ENCODE measurements around the gene EXD3. TPM values are rescaled to one million over a fixed set of nuclear protein-coding genes. Genes with fewer than 3 reads are reported as not detected.

EXD3 gene
- polyA plus RNA-seq, 1 of the 3 experiments (the other 2 are of a cell fraction): 11.5 TPM

- Histone ChIP-seq H3K9me3 (no peaks in the 10 kb centered on the region), H3F3A (replicated peaks; ENCODE audit: insufficient read depth) (peaks cover 16% of the 10 kb centered on the region), H3K4me3 (ENCODE audit: low read depth in 2 of 2, low read length in 1 of 2) (no peak overlapping the region), H3K79me2 (ENCODE audit: insufficient read depth) (peaks cover 48% of the 10 kb centered on the region), H3K4me2 (no peak overlapping the region), H3K36me3 (replicated peaks in 1 of 2; ENCODE audit: control insufficient read depth in 1 of 2, insufficient read depth in 2 of 2, low read length in 1 of 2) (no peaks in the 10 kb centered on the region), H3K9ac (no peak overlapping the region), H3K4me1 (ENCODE audit: control insufficient read depth in 1 of 2, insufficient read depth in 2 of 2, low read depth in 1 of 2, low read length in 1 of 2) (peaks cover 5 to 7% of the 10 kb centered on the region in 2 experiments; a peak in 3 of 4 replicates), H2AFZ (ENCODE audit: low read depth) (no peak overlapping the region), H3K27me3 (ENCODE audit: insufficient read depth) (no peaks in the 10 kb centered on the region), H3K9me2 (no peaks in the 10 kb centered on the region), H3K27ac (ENCODE audit: low read depth in 2 of 2, low read length in 1 of 2) (no peak overlapping the region), H4K20me1 (ENCODE audit: insufficient read depth) (no peaks in the 10 kb centered on the region)
- no peak for DNase-seq
- 93% methylated on average over 78 of the region's 99 CpGs for WGBS (ENCODE audit: low lambda C conversion rate)
- ChIA-PET CTCF (interaction anchor here (0.9 kb wide), 2 partner anchors 116 to 130 kb away, joined by 3 read pairs; partner anchors contain the start of gene NRARP), POLR2A (no interaction called here)
- TF ChIP-seq FOSL2 (IDR thresholded peaks at IDR 0.05; ENCODE audit: borderline replicate concordance, low read depth) (no peak), PBX3 (IDR thresholded peaks at IDR 0.05) (no peak), YY1 (IDR thresholded peaks at IDR 0.05; ENCODE audit: low read depth) (no peak), FOXM1 (IDR thresholded peaks at IDR 0.05; ENCODE audit: low read depth) (no peak), NRF1 (IDR thresholded peaks at IDR 0.05; ENCODE audit: low read depth, low read length) (no peak), RAD21 (IDR thresholded peaks at IDR 0.05; ENCODE audit: low read length) (no peak), CHD2 (IDR thresholded peaks at IDR 0.05; ENCODE audit: low read length, partially characterized antibody) (no peak), USF2 (IDR thresholded peaks at IDR 0.05; ENCODE audit: borderline replicate concordance, low read depth, low read length) (no peak), EP300 (IDR thresholded peaks at IDR 0.05; ENCODE audit: borderline replicate concordance in 1 of 2, low read depth in 1 of 2, low read length in 1 of 2) (no peak), MEF2A (IDR thresholded peaks at IDR 0.05; ENCODE audit: borderline replicate concordance, low read depth) (no peak), ZBTB33 (IDR thresholded peaks at IDR 0.05; ENCODE audit: borderline replicate concordance, low read depth) (no peak), TCF12 (IDR thresholded peaks at IDR 0.05) (no peak), MAX (IDR thresholded peaks at IDR 0.05; ENCODE audit: low read depth) (no peak), USF1 (IDR thresholded peaks at IDR 0.05; ENCODE audit: borderline replicate concordance, low read depth) (no peak), TAF1 (IDR thresholded peaks at IDR 0.05; ENCODE audit: borderline replicate concordance, low read depth, low read length) (no peak)
Observed at GRCh38 chr9:137417161-137418021, 5.6 kb downstream of the EXD3 start.

Measured in SK-N-SH (cell line).